Calu3 (cell line): ENCODE measurements around the gene CDC34. TPM values are rescaled to one million over a fixed set of nuclear protein-coding genes. Genes with fewer than 3 reads are reported as not detected.

ENCODE experiments used
- BruUV-seq: library from RNA; stranded (reverse); fragments of 400-500 nt; replicated peaks from 2 replicates; lab custom pipeline; 2021; lab: Mats Ljungman, UMichigan
- CTCF ChIA-PET: fragments of 300-600 bp; sonication (Branson Sonifier 250); formaldehyde crosslinking; loops from one replicate; lab custom pipeline; 2022; ENCODE audit warnings: antibody characterized with exemption; lab: Charles Lee
- DNase-seq: peaks from one replicate; pipeline ENCODE4 v3.0.0; 2022
- H3K27ac Mint-ChIP-seq: one replicate; pipeline ENCODE4 v1.8.0; 2022; ENCODE audit warnings: mixed read lengths; ENCODE audit not compliant: unreplicated experiment
- H3K27me3 Mint-ChIP-seq: one replicate; pipeline ENCODE4 v1.8.0; 2022; ENCODE audit warnings: mixed read lengths; ENCODE audit not compliant: unreplicated experiment
- H3K36me3 Mint-ChIP-seq: one replicate; pipeline ENCODE4 v1.8.0; 2022; ENCODE audit warnings: mild to moderate bottlenecking, moderate library complexity, mixed read lengths; ENCODE audit not compliant: insufficient read depth, unreplicated experiment
- H3K4me1 Mint-ChIP-seq: one replicate; pipeline ENCODE4 v1.8.0; 2022; ENCODE audit warnings: mild to moderate bottlenecking, low read depth, mixed read lengths; ENCODE audit not compliant: unreplicated experiment
- H3K4me3 Mint-ChIP-seq: one replicate; pipeline ENCODE4 v1.8.0; 2022; ENCODE audit warnings: mild to moderate bottlenecking, low read depth, moderate library complexity, mixed read lengths; ENCODE audit not compliant: unreplicated experiment
- H3K9me3 Mint-ChIP-seq: one replicate; pipeline ENCODE4 v1.8.0; 2022; ENCODE audit warnings: low read depth, mixed read lengths; ENCODE audit not compliant: unreplicated experiment
- intact Hi-C: fragments of 100-400 bp; cut with micrococcal nuclease; formaldehyde crosslinking; loops from one replicate; pipeline ENCODE4 v1.10.0; 2022; ENCODE audit not compliant: unreplicated experiment
- total RNA-seq: library from RNA; stranded (reverse); gene quantifications from 2 replicates; pipeline ENCODE4 v1.2.3, GENCODE V29; 2022
- TF ChIP-seq, protein P1 (sequence below): fragments of 200-600 bp; IDR thresholded peaks from one replicate; pipeline ENCODE4 v1.8.0; 2022; ENCODE audit warnings: antibody characterized with exemption; ENCODE audit not compliant: unreplicated experiment

CDC34 gene
- total RNA-seq, 1 experiment from 2014 or later, result 50.6 TPM

DNA sequence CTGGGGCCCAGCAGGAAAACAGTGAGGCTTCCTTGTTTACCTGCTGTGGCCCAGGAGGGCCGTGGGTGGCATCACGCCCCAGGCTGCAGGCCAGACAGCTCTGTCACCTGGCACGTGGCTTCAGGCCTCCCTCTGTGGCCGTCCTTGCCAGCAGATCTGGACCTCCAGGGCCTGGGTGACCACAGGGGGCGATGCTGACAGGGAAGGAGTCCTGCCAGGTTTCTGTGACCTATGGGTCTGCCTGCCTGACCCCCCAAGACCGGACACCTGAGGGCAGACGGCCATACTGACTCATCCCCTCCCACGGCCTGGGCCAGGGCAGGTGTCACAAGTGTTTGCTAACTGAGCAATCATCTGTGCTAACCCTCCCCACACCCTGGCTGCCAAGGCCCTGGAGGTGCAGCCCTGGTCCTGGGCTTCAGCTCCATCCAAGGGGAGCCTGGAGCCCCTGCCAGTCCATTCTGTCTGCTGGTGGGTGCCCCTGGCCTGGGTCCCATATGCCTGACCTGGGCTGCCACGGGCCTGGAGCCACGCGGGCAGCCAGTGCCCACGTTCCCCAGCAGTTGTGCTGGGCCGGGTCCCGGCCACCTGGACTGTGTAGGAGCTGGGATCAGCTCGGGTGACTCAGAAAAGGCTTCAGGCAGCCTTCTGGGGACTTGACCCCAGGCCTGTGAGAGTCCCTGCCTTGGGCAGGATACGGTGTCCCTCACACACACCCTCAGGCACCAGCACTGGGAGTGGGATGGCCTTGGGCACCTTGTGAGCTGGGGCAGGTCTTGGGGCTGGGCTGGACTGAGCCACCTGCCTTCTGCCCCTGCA is 3.7 kb downstream of the CDC34 start:
- Mint-ChIP-seq H3K9me3 (no peaks in the 10 kb centered on the region), H3K36me3 (peaks cover 48% of the 10 kb centered on the region), H3K4me3 (peak overlapping the region; percentile 39), H3K27ac (peak overlapping the region; percentile 42), H3K4me1 (peaks cover 9% of the 10 kb centered on the region), H3K27me3 (no peaks in the 10 kb centered on the region)
- CTCF ChIA-PET, result interaction anchor here (0.5 kb wide), 1 partner anchor 870 kb away, joined by 3 read pairs; no protein-coding TSS in a partner anchor
- TF ChIP-seq, protein P1, sequence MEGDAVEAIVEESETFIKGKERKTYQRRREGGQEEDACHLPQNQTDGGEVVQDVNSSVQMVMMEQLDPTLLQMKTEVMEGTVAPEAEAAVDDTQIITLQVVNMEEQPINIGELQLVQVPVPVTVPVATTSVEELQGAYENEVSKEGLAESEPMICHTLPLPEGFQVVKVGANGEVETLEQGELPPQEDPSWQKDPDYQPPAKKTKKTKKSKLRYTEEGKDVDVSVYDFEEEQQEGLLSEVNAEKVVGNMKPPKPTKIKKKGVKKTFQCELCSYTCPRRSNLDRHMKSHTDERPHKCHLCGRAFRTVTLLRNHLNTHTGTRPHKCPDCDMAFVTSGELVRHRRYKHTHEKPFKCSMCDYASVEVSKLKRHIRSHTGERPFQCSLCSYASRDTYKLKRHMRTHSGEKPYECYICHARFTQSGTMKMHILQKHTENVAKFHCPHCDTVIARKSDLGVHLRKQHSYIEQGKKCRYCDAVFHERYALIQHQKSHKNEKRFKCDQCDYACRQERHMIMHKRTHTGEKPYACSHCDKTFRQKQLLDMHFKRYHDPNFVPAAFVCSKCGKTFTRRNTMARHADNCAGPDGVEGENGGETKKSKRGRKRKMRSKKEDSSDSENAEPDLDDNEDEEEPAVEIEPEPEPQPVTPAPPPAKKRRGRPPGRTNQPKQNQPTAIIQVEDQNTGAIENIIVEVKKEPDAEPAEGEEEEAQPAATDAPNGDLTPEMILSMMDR, result no peak
- BruUV-seq, result no TSS peak
- intact Hi-C loops, result no loop called here
- DNase-seq, result peak; percentile 52

DNA sequence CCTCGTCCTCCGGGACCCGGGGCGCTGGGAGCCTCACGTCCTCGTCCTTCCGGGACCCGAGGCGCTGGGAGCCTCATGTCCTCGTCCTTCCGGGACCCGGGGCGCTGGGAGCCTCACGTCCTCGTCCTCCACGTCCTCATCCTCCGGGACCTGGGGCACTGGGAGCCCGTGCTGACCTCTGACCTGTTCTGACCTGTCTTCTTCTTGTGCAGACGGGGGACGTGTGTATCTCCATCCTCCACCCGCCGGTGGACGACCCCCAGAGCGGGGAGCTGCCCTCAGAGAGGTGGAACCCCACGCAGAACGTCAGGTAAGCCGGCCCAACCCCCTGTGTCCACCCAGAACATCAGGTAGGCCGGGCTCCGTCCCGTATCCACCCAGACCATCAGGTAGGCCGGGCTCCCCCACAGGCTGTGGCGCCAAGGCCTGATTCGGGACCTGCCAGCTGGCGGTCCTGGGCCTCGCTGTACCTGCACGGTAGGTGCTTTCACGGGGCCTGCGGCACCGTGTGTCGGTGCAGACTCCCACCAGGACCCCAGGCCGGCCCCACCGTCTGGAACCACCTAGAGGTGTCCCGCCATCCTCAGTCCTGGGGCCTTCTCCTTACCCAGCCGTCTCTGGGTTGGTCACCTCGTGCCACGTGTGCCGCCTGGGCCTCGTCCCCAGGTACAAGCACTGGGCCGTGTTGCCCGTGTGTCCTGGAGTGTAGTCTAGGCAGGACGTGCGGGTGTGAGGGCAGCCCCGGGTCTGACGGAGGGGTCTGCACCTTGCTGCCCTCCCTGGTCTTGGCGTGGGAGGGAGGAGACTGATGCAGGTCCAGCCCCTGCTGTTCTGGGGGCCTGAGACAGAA is 4.7 kb downstream of the CDC34 start:
- Mint-ChIP-seq H3K4me1 (peaks cover 9% of the 10 kb centered on the region), H3K4me3 (no peak overlapping the region), H3K27ac (no peak overlapping the region), H3K36me3 (peaks cover 41% of the 10 kb centered on the region), H3K9me3 (no peaks in the 10 kb centered on the region), H3K27me3 (no peaks in the 10 kb centered on the region)
- intact Hi-C loops, result no loop called here
- DNase-seq, result no peak
- TF ChIP-seq, protein P1, result no peak
- BruUV-seq, result no TSS peak
- CTCF ChIA-PET, result no interaction called here

DNA sequence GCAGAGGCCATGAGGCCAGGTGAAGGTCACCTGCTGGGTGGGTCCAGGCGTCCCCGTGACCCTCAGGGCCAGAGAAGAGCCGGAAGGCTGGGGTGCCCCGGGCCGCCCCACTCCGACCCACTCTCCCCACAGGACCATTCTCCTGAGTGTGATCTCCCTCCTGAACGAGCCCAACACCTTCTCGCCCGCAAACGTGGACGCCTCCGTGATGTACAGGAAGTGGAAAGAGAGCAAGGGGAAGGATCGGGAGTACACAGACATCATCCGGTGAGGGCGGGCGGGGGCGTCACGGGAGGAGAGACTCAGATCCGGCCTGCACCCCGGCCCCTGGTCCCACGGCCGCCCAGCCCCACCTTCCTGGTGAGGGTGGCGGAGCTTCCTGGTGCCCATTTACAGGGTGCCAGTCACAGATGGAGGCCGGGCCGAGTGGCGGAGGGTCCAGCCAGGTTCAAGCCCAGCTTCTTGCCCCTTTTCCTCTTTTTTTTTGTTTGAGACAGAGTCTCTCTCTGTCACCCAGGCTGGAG is 5.4 kb downstream of the CDC34 start:
- intact Hi-C loops, result no loop called here

More for the DNA sequence above, 5.4 kb downstream of the CDC34 start:
- TF ChIP-seq, protein P1, result no peak
- Mint-ChIP-seq H3K4me3 (no peak overlapping the region), H3K4me1 (peaks cover 9% of the 10 kb centered on the region), H3K36me3 (peaks cover 36% of the 10 kb centered on the region), H3K27me3 (no peaks in the 10 kb centered on the region), H3K27ac (no peak overlapping the region), H3K9me3 (no peaks in the 10 kb centered on the region)
- DNase-seq, result no peak
- CTCF ChIA-PET, result no interaction called here
- BruUV-seq, result no TSS peak
